Loucy (cell line): Measurements from ENCODE around the gene HEXB.
A peak's percentile ranks its signal among the peaks of the same experiment; 100 is the strongest.

Experiments
- CTCF ChIP-seq: fragments of 200-600 bp; sonication (generic); conservative IDR thresholded peaks from 2 replicates; pipeline ENCODE4 v1.5.1; 2014; ENCODE audit warnings: mild to moderate bottlenecking, antibody characterized with exemption, low read length
- EZH2phosphoT487 ChIP-seq: fragments of 200-600 bp; IDR thresholded peaks from 2 replicates; pipeline ENCODE4 v1.6.1; 2018; ENCODE audit warnings: antibody characterized with exemption, mild to moderate bottlenecking, moderate library complexity, borderline replicate concordance

GRCh38 chr5:74766418-74766848, 81.4 kb downstream of the HEXB start:
- peak; percentile 73 for TF ChIP-seq CTCF
- TF ChIP-seq EZH2phosphoT487: no peak
